Measurements from ENCODE around the gene CLASP1. TPM values are rescaled to one million over a fixed set of nuclear protein-coding genes. Genes with fewer than 3 reads are reported as not detected.

CLASP1 gene
- total RNA-seq, 4 donors from 2014 or later: 43.0 to 53.9 (median 51.3) TPM

DNA sequence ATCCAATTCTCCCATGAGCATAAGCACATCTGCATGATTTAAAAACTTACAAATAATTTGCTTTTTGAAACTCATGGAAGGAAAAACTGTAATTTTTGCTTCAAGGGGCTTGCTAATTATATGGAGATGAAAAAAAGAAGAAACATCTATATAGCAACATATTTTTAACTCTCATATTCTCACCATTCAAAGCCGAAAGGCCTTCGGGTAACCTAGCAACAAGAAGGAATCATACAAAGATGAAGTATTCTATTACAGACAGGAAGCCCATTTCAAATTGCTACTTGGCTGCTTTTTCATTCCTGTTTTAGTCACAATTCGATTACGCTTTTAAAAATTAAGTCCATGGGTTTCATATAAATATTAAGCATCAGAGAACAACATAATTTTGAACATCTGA, 157.7 kb downstream of the CLASP1 start:
- peaks cover 0 to 14% (median 4%) of the 10 kb centered on the region in 4 donors for H3K4me1 ChIP-seq
- H3K27ac ChIP-seq: no peak overlapping the region
- H3K9me3 ChIP-seq: no peaks in the 10 kb centered on the region
- H3K4me3 ChIP-seq: no peak overlapping the region
- WGBS, 2 donors (ENCODE audit: low coverage in 1 of 2): 92 to 100% methylated on average over 4 of the region's 4 CpGs
- H3K27me3 ChIP-seq: no peaks in the 10 kb centered on the region
- intact Hi-C loops (cut with DNase I; ENCODE audit: low total_unique reads): no loop called here
- no peaks in the 10 kb centered on the region for H3K36me3 ChIP-seq
- TF ChIP-seq EP300 (IDR thresholded peaks at IDR 0.05; ENCODE audit: low read depth) (no peak), CTCF (IDR thresholded peaks at IDR 0.05) (no peak), POLR2AphosphoS5 (IDR thresholded peaks at IDR 0.05) (no peak), POLR2A (IDR thresholded peaks at IDR 0.05) (no peak)
- DNase-seq: no peak
- in situ Hi-C loops (cut with MboI; ENCODE audit: low pct_ligation_motif_present in 1 of 4, low pct_unique_long_range_greater_than_20kb in 1 of 4, low sequenced_read_pairs in 3 of 4): no loop called here

GRCh38 chr2:121490584-121491133, 158.6 kb downstream of the CLASP1 start:
- WGBS, 2 donors (ENCODE audit: low coverage in 1 of 2): 83 to 93% methylated on average over 3 of the region's 3 CpGs
- Histone ChIP-seq H3K27ac (no peak overlapping the region), H3K9me3 (no peaks in the 10 kb centered on the region), H3K36me3 (no peaks in the 10 kb centered on the region), H3K4me3 (no peak overlapping the region), H3K4me1 (peaks cover 0 to 14% (median 4%) of the 10 kb centered on the region in 4 donors), H3K27me3 (no peaks in the 10 kb centered on the region)
- in situ Hi-C loops (cut with MboI; ENCODE audit: low pct_ligation_motif_present in 1 of 4, low pct_unique_long_range_greater_than_20kb in 1 of 4, low sequenced_read_pairs in 3 of 4) (no loop called here), intact Hi-C loops (cut with DNase I; ENCODE audit: low total_unique reads) (no loop called here)
- DNase-seq: no peak
- TF ChIP-seq POLR2A (IDR thresholded peaks at IDR 0.05): no peak
- no peak for TF ChIP-seq POLR2AphosphoS5 (IDR thresholded peaks at IDR 0.05)
- no peak for TF ChIP-seq CTCF (IDR thresholded peaks at IDR 0.05)
- no peak for TF ChIP-seq EP300 (IDR thresholded peaks at IDR 0.05; ENCODE audit: low read depth)

GRCh38 chr2:121489911-121490583, 159.2 kb downstream of the CLASP1 start:
- 67 to 76% methylated on average over 2 of the region's 2 CpGs for WGBS, 2 donors (ENCODE audit: low coverage in 1 of 2)
- H3K36me3 ChIP-seq: no peaks in the 10 kb centered on the region
- peaks cover 0 to 14% (median 4%) of the 10 kb centered on the region in 4 donors for H3K4me1 ChIP-seq
- H3K27me3 ChIP-seq: no peaks in the 10 kb centered on the region
- TF ChIP-seq POLR2A (IDR thresholded peaks at IDR 0.05) (no peak), EP300 (IDR thresholded peaks at IDR 0.05; ENCODE audit: low read depth) (no peak), CTCF (IDR thresholded peaks at IDR 0.05) (no peak), POLR2AphosphoS5 (IDR thresholded peaks at IDR 0.05) (no peak)
- H3K9me3 ChIP-seq: no peaks in the 10 kb centered on the region
- in situ Hi-C loops (cut with MboI; ENCODE audit: low pct_ligation_motif_present in 1 of 4, low pct_unique_long_range_greater_than_20kb in 1 of 4, low sequenced_read_pairs in 3 of 4): no loop called here
- intact Hi-C loops (cut with DNase I; ENCODE audit: low total_unique reads): no loop called here
- no peak overlapping the region for H3K4me3 ChIP-seq
- H3K27ac ChIP-seq: no peak overlapping the region
- DNase-seq: no peak

- TF ChIP-seq EP300 (IDR thresholded peaks at IDR 0.05; ENCODE audit: low read depth) (no peak), CTCF (IDR thresholded peaks at IDR 0.05) (no peak), POLR2A (IDR thresholded peaks at IDR 0.05) (no peak)
- no peak overlapping the region for H3K27ac ChIP-seq
- no peak overlapping the region for H3K4me3 ChIP-seq
- DNase-seq: no peak
- WGBS, 2 donors (ENCODE audit: low coverage in 1 of 2): 65 to 88% methylated on average over 1 of the region's 1 CpG
- peaks cover 0 to 14% (median 4%) of the 10 kb centered on the region in 4 donors for H3K4me1 ChIP-seq
- H3K36me3 ChIP-seq: no peaks in the 10 kb centered on the region
- H3K27me3 ChIP-seq: no peaks in the 10 kb centered on the region
- in situ Hi-C loops (cut with MboI; ENCODE audit: low pct_ligation_motif_present in 1 of 4, low pct_unique_long_range_greater_than_20kb in 1 of 4, low sequenced_read_pairs in 3 of 4) (no loop called here), intact Hi-C loops (cut with DNase I; ENCODE audit: low total_unique reads) (no loop called here)
- no peaks in the 10 kb centered on the region for H3K9me3 ChIP-seq
Observed at GRCh38 chr2:121489284-121489683, 160.0 kb downstream of the CLASP1 start.
